ENCODE results near the gene KCTD19.
A peak's percentile ranks its signal among the peaks of the same experiment; 100 is the strongest.

KCTD19 gene

GRCh38 chr16:67248401-67249177 is 78.0 kb downstream of the KCTD19 start, which contains the start of gene SLC9A5:
SLC9A5 (plus strand) TSS chr16:67248979; CDS start chr16:67249015, 36 bp downstream.
- no peaks in the 10 kb centered on the region for H3K79me2 ChIP-seq
- H2AFZ ChIP-seq, result peak within 1 kb of the TSS; percentile 77
- no peaks in the 10 kb centered on the region for H3K27me3 ChIP-seq (ENCODE audit: control insufficient read depth, insufficient read depth, low read length)
- H3K27ac ChIP-seq, result no peak within 1 kb of the TSS
- H3K9me3 ChIP-seq (ENCODE audit: control insufficient read depth, low read length), result no peaks in the 10 kb centered on the region
- H3K9ac ChIP-seq, result no peak within 1 kb of the TSS
- no peak for TF ChIP-seq CTCF (IDR thresholded peaks at IDR 0.05)
- H3K4me1 ChIP-seq, result peaks cover 8% of the 10 kb centered on the region
- H3K36me3 ChIP-seq (ENCODE audit: control insufficient read depth, insufficient read depth, low read length), result no peaks in the 10 kb centered on the region
- peak within 1 kb of the TSS; percentile 89 for H3K4me2 ChIP-seq (ENCODE audit: low read length)
- peak within 1 kb of the TSS; percentile 67 for H3K4me3 ChIP-seq (ENCODE audit: low read depth, low read length)

- peaks cover 8% of the 10 kb centered on the region for H3K4me1 ChIP-seq
- H3K79me2 ChIP-seq, result no peaks in the 10 kb centered on the region
- peak overlapping the region; percentile 77 for H2AFZ ChIP-seq
- no peaks in the 10 kb centered on the region for H3K27me3 ChIP-seq (ENCODE audit: control insufficient read depth, insufficient read depth, low read length)
- no peaks in the 10 kb centered on the region for H3K9me3 ChIP-seq (ENCODE audit: control insufficient read depth, low read length)
- H3K9ac ChIP-seq, result no peak overlapping the region
- H3K4me3 ChIP-seq (ENCODE audit: low read depth, low read length), result peak overlapping the region; percentile 67
- peak overlapping the region; percentile 89 for H3K4me2 ChIP-seq (ENCODE audit: low read length)
- no peaks in the 10 kb centered on the region for H3K36me3 ChIP-seq (ENCODE audit: control insufficient read depth, insufficient read depth, low read length)
- no peak overlapping the region for H3K27ac ChIP-seq
- TF ChIP-seq CTCF (IDR thresholded peaks at IDR 0.05), result no peak
These were observed 78.5 kb downstream of the KCTD19 start for GRCh38 chr16:67248073-67248400.

- peak within 1 kb of the TSS; percentile 89 for H3K4me2 ChIP-seq (ENCODE audit: low read length)
- peak within 1 kb of the TSS; percentile 77 for H2AFZ ChIP-seq
- no peaks in the 10 kb centered on the region for H3K79me2 ChIP-seq
- H3K27me3 ChIP-seq (ENCODE audit: control insufficient read depth, insufficient read depth, low read length), result no peaks in the 10 kb centered on the region
- H3K4me1 ChIP-seq, result peaks cover 8% of the 10 kb centered on the region
- peak within 1 kb of the TSS; percentile 67 for H3K4me3 ChIP-seq (ENCODE audit: low read depth, low read length)
- peak within 1 kb of the TSS; percentile 4 for H3K9ac ChIP-seq
- H3K27ac ChIP-seq, result peak within 1 kb of the TSS; percentile 79
- H3K9me3 ChIP-seq (ENCODE audit: control insufficient read depth, low read length), result no peaks in the 10 kb centered on the region
- no peak for TF ChIP-seq CTCF (IDR thresholded peaks at IDR 0.05)
- no peaks in the 10 kb centered on the region for H3K36me3 ChIP-seq (ENCODE audit: control insufficient read depth, insufficient read depth, low read length)
These were observed 79.1 kb downstream of the KCTD19 start, which contains the start of gene FHOD1 for GRCh38 chr16:67247192-67248072. FHOD1 (minus strand) TSS chr16:67247481; CDS start chr16:67247410, 71 bp downstream.

- peaks cover under 1% of the 10 kb centered on the region for H3K79me2 ChIP-seq
- H3K9ac ChIP-seq, result peak overlapping the region; percentile 4
- peak; percentile 32 for TF ChIP-seq CTCF (IDR thresholded peaks at IDR 0.05)
- H3K27ac ChIP-seq, result peak overlapping the region; percentile 79
- peak overlapping the region; percentile 67 for H3K4me3 ChIP-seq (ENCODE audit: low read depth, low read length)
- H3K4me2 ChIP-seq (ENCODE audit: low read length), result peak overlapping the region; percentile 89
- no peaks in the 10 kb centered on the region for H3K27me3 ChIP-seq (ENCODE audit: control insufficient read depth, insufficient read depth, low read length)
- no peaks in the 10 kb centered on the region for H3K9me3 ChIP-seq (ENCODE audit: control insufficient read depth, low read length)
- peaks cover 8% of the 10 kb centered on the region for H3K4me1 ChIP-seq
- peak overlapping the region; percentile 77 for H2AFZ ChIP-seq
- no peaks in the 10 kb centered on the region for H3K36me3 ChIP-seq (ENCODE audit: control insufficient read depth, insufficient read depth, low read length)
These were observed 79.8 kb downstream of the KCTD19 start for GRCh38 chr16:67246756-67247191.

Measured in parathyroid adenoma (tissue), 2 donors.